HG03097 (cell line): Measurements from ENCODE around the gene NEUROG2.
A peak's percentile ranks its signal among the peaks of the same experiment; 100 is the strongest.

ENCODE experiments used
- ATAC-seq: cut with Tn5 transposase; IDR thresholded peaks from one replicate; pipeline ENCODE4 v1.9.1; 2021; ENCODE audit not compliant: unreplicated experiment, low FRiP score

Gene NEUROG2

DNA sequence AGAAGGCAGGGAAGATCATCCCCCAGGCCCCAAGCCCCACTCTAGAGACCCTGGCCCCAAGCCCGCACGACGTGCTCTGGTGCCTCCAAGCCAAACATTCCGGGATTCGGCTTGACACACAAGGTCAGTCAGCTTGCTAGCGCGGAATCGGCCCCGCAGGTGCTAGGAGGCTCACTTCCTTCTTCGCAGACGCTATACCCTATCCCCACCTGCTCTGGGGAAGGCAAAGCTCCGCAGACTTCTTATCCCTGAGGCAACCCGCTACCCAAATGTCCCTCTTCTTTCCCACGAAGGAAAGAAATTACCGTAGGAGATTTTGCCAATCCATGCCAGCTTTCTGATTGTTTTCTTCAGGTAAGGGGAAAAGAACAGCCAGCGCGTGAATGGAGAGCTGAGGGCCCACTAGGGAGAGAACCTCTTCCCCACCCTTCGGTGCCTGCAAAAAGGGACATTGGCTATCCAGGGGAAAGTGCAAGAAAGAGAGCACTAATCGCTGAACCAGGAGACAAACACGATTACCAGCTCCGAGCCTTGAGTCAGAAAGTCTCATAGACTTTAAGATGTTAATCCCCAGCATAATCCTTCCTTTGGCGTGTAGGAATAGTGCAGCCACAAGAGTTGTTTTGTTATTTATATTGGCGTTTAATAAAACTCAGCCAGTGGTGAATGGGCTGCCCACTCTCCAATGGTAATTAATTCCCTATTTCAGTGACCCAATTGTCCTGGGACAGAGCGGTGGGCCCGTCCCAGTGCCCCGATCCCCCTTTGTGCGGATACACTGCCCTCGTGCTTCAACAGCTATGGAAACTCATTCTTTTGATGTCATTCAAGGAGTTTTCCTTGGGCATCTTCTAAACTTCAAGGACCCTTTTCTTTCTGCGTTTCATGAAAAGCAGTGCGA lies 5.4 kb upstream of the NEUROG2 start:
- ATAC-seq = no peak

DNA sequence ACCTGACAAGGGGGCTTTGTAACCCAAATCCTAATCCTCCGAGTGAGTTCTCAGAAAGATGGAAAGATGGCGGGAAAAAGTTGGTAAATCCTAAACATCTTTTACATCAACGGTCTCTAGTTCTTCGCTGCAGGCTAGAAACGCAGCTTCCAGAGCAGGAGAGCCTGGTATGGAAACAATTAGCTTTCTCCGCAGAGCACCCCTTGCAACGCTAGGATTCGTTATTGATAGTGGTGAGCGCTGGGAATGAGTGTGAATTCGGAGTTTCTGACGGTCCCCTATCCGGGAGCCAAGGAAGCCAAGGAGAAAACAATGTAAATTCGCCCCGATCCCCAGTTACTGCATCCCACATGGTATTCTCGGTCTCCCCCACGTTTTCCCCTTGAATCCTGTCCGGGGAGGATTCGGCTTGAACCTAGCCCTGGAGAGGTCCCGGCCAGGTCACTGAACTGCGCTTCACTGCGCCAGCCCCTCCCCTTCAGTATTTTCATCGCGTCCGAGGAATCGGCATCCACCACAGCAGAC lies 4.7 kb upstream of the NEUROG2 start:
- ATAC-seq = no peak

GRCh38 chr4:112519689-112520597 lies 4.0 kb upstream of the NEUROG2 start:
- no peak for ATAC-seq

- ATAC-seq = no peak
Measured at GRCh38 chr4:112518675-112519074, 2.7 kb upstream of the NEUROG2 start.

- no peak for ATAC-seq
Measured at GRCh38 chr4:112517911-112518310, 1.9 kb upstream of the NEUROG2 start.

- peak; percentile 29 for ATAC-seq
Measured at GRCh38 chr4:112517067-112517634, 1.2 kb upstream of the NEUROG2 start.

DNA sequence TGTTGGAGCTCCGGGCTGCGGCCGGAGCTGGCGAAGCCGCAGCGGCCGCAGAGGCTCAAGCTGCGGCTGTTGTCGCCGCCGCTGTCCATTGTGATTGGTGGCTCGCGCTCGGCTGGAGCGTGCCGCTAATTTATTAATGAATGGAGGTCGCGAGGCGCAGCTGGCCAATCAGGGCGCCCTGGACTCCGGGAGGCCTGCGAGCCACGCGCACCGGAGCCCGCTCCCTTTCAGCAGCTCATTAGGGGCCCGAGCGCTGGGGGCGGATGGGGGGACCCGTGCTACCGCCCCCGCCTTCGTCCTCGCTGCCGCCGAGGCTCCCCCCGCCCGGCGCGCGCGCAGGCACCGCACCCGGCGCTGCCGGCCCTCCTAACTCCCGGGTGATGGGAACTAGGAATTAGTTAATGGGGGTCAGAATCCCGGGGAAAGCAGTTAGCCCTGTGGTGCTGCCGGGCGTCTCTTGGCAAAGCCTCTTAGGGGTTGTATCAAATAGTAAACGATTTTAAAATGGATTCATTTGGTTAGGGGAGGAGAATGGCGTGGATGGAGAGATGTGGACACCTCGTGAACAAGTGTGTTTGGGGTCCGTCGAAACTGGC lies 589 bp upstream of the NEUROG2 start:
- peak; percentile 32 for ATAC-seq

- ATAC-seq = peak; percentile 32
Measured at GRCh38 chr4:112515198-112516065, 548 bp downstream of the NEUROG2 start.

GRCh38 chr4:112514647-112515197 lies 1.3 kb downstream of the NEUROG2 start:
- peak; percentile 0 for ATAC-seq

DNA sequence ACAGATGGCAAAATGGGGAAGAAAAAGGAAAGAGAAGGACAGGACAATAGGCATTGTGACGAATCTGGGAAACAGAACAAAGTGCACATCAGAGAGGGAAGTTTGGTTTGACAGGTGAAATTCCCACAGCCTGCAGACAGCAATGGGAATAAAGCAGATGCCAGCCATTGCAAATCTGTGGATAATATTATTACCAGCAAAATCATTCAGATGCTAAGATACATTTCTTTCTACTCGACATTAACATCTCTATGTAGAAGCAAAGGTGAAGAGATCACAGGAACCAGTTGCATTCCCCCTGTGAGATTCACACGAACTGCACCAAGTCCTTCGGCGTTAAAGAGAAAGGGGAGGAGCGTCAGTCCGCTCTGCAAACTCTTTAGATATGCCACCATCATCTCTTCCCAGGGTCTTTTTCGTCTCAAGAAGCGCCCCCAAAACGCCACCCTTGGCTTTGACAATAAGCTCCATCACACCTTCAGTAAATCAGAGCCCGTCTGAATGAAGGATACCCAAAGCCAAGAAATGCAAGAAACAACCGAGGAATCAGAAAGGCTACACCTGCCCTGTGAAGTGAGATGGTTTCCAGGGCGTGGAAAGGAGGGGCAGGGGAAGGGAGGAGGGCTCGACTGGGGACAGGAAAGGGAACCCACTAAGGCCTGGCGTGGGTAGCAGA lies 1.9 kb downstream of the NEUROG2 start:
- ATAC-seq = no peak

DNA sequence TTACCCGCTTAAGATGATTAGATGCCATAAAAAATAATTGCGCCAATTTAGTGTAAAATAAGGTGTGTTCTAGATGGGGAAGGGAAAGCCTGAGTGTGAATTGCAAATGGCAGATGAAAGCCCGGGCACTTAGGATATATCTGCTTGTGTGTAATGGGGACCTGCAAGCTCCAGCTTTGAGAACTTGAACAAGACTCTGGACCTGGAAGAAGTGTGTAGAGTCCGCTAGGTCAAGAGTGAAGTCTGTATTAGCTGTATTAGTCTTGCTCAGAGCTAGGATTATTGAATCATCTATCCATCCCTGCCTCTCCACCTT lies 4.2 kb downstream of the NEUROG2 start:
- ATAC-seq = no peak

- no peak for ATAC-seq
Measured at GRCh38 chr4:112511093-112511802, 4.7 kb downstream of the NEUROG2 start.

GRCh38 chr4:112510291-112511092 lies 5.5 kb downstream of the NEUROG2 start:
- no peak for ATAC-seq

DNA sequence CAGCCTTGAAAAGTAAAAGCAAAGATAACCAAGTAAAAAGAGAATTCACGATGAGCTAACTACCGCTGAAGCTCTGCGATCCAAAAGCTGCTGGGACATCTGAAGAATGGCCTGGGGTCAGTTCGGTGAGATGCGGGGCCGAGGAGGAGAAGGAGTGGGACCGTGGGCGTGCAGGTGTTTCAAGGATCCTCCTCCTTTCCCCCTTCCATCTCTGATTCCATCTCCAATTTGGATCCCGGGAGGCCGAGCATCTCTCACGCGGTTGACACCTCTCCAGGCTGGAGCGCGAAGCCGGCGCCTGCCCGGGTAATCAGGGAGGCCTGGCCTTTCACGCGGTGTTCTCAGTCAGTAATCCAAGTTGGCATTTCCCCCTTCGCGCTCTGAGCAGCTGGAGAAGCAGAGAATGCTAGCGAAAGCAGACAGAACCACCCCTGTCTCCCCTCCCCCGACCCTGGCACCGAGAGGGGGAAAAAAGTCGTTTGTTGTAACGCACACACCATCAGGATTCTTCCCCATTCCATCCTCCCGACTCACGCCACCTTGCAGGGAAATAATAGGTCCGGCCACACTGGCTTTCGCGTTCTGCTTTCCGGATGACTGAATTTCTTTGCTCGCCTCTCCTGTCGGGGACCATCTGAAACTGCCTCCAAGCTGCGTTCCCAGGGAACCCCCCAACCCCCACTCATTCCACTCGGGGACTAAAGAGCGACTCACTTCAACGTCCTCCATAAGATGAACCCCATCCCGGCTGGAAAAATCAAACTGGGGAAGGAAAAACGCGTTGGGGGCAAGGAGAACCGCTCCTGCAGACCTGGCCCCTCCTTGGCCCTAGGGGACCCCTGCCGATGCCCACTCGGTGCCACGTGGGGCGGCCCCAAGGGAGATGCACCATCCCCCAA lies 6.5 kb downstream of the NEUROG2 start:
- ATAC-seq = no peak

DNA sequence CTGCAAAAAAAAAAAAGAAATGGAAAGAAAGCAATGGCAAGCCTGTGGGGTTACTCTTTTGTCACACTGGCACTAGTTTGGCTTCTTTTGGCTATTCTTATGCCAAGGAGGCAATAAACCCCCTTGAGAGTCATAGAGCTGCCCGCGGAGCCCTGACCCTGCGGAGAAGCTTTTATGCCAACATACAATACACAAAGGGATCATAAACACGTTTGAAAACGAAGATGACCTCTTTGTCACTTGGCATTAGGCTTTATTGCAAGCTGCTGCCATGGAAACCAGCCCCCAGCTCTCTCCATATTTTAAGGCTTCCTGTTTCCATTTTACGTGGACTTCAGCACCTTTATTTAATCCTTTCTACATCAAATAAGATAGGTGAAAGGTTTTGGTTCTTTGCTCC lies 7.6 kb downstream of the NEUROG2 start:
- ATAC-seq = no peak

- no peak for ATAC-seq
Measured at GRCh38 chr4:112504807-112505206, 11.2 kb downstream of the NEUROG2 start.
